WERI-Rb-1 (cell line): Measurements from ENCODE around the gene CPNE6.

Experiments used
- DNase-seq: peaks from one replicate; pipeline ENCODE4 v3.0.0-alpha.2; 2020
- H3K27ac ChIP-seq: fragments of 250-450 bp; sonication (Bioruptor Pico); 2 replicates; pipeline ENCODE4 v1.5.1; 2020; ENCODE audit warnings: mild to moderate bottlenecking, moderate library complexity
- H3K27me3 ChIP-seq: fragments of 250-450 bp; sonication (Bioruptor Pico); 2 replicates; pipeline ENCODE4 v1.5.1; 2021; ENCODE audit warnings: mild to moderate bottlenecking, low read depth, moderate library complexity; ENCODE audit not compliant: insufficient read depth, severe bottlenecking
- H3K36me3 ChIP-seq: fragments of 250-450 bp; sonication (Bioruptor Pico); 2 replicates; pipeline ENCODE4 v1.5.1; 2020; ENCODE audit warnings: mild to moderate bottlenecking, moderate library complexity
- H3K4me3 ChIP-seq: 2 replicates; pipeline ENCODE4 v1.5.1; 2011; ENCODE audit warnings: low read depth, mild to moderate bottlenecking, control low read depth, low read length
- H3K9me3 ChIP-seq: fragments of 250-450 bp; sonication (Bioruptor Pico); 2 replicates; pipeline ENCODE4 v1.5.1; 2021; ENCODE audit warnings: mild to moderate bottlenecking, moderate library complexity; ENCODE audit not compliant: severe bottlenecking
- CTCF ChIP-seq: IDR thresholded peaks from 2 replicates; pipeline ENCODE4 v1.5.1; 2011; ENCODE audit warnings: low read depth, mild to moderate bottlenecking, control low read depth, inconsistent platforms, low read length

Gene CPNE6

DNA sequence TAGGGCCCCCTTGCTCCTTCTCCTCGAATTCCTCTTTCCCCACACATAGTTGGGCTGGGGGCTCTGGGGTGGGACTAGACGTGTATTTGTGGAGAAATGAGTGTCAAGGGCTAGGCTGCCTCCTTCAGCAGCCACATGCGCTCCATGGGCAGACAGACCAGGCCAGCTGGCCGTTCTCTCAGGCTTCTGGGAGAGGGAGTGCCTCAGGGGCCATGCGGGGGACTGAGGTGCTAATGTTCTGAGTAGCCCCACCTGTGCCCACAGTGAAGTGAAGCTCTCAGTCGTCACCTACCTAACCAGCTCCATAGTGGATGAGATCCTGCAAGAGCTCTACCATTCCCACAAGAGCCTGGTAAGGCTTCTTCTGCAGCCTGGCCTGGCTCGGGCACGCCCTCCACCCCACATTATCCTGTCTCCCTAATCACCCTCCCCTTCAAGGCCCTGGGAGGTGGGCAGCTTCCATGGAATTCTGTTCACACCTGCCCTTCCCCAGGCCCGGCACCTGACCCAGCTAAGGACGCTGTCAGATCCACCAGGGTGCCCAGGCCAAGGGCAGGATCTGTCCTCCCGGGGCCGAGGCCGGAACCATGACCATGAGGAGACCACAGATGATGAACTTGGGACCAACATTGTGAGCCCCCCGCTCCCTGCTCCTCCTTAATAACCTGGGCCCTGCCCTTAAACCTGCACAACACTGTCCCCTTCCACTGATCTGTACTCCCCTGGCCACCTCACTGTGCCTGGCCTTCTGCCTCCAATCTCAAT is 9.0 kb upstream of the CPNE6 start:
- Histone ChIP-seq H3K36me3 (no peaks in the 10 kb centered on the region), H3K9me3 (no peaks in the 10 kb centered on the region), H3K27me3 (no peaks in the 10 kb centered on the region), H3K4me3 (no peak overlapping the region), H3K27ac (no peak overlapping the region)
- no peak for TF ChIP-seq CTCF
- no peak for DNase-seq

- Histone ChIP-seq H3K36me3 (no peaks in the 10 kb centered on the region), H3K4me3 (no peak overlapping the region), H3K27me3 (no peaks in the 10 kb centered on the region), H3K9me3 (no peaks in the 10 kb centered on the region), H3K27ac (no peak overlapping the region)
- DNase-seq = no peak
- no peak for TF ChIP-seq CTCF
These were observed 8.0 kb upstream of the CPNE6 start for GRCh38 chr14:24063263-24063836.

DNA sequence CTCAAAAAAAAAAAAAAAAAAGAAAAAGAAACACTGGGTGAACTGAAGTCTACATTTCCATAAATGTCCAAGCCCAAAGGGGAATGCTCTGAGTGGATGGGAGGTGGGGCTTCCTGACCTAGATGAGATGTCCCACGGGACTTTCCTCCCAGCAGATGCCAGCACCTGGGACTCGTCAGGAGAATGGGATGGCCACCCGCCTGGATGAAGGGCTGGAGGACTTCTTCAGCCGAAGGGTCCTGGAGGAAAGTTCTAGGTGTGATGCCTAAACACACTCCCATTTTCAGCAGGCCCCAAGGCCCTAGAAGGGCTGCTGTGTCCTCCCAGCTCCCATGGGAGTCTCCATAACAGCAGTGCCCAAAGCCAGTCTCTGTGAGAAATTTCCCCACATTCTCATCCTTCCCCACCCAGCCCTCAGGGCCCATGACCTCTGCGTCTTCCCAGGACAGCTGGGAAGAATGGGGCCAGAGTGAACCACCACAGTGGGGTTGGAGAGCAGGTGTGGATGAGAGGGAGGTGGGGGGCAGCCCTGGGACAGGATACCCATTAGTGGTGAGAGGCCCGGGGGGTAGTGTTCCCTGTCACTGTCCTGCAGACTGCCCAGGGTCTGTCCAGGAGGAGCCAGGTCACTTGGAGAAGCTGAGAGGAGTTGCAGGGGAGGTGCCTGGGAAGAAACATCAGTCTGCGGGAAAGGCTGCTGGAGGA is 7.1 kb upstream of the CPNE6 start:
- H3K27me3 ChIP-seq = no peaks in the 10 kb centered on the region
- no peaks in the 10 kb centered on the region for H3K9me3 ChIP-seq
- no peak overlapping the region for H3K4me3 ChIP-seq
- no peak overlapping the region for H3K27ac ChIP-seq
- TF ChIP-seq CTCF = no peak
- no peak for DNase-seq
- no peaks in the 10 kb centered on the region for H3K36me3 ChIP-seq

DNA sequence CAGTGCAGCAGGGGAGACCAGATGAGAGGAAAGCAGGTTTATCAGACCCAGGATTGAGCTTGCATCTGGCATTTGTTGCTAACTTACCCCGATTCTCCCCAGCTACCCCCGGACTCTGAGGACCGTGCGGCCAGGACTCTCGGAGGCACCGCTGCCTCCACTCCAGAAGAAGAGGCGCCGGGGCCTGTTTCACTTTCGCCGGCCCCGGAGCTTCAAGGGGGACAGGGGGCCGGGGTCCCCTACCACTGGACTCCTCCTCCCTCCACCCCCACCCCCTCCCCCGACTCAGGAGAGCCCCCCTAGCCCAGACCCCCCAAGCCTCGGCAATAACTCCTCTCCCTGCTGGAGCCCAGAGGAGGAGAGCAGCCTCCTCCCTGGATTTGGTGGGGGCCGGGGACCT is 6.5 kb upstream of the CPNE6 start:
- no peak for DNase-seq
- Histone ChIP-seq H3K27ac (no peak overlapping the region), H3K4me3 (no peak overlapping the region), H3K27me3 (no peaks in the 10 kb centered on the region), H3K36me3 (no peaks in the 10 kb centered on the region), H3K9me3 (no peaks in the 10 kb centered on the region)
- TF ChIP-seq CTCF = no peak

DNA sequence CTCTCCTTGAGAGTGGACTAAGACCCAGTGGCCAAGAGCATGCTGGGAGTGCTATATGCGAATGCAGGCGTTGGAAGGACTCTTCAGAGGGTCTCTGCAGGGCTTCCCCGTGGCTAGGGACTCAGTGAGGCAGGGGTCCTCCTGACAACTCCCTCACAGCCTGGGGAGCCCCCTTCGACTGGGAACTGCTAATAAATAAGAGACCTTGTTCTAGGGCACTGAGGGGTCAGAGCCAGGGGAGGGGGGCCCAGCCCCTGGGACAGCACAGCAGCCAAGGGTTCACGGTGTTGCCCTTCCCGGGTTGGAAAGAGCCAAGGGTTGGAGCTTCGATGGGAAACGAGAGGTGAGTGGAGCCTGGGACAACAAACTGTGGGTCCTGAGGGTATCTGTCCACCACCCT is 6.0 kb upstream of the CPNE6 start:
- no peaks in the 10 kb centered on the region for H3K9me3 ChIP-seq
- H3K4me3 ChIP-seq = no peak overlapping the region
- no peak for TF ChIP-seq CTCF
- DNase-seq = no peak
- H3K27ac ChIP-seq = no peak overlapping the region
- no peaks in the 10 kb centered on the region for H3K27me3 ChIP-seq
- H3K36me3 ChIP-seq = no peaks in the 10 kb centered on the region
